MM.1S (cell line): ENCODE results near the gene LGR4.

Experiments used
- DNase-seq: peaks from one replicate; pipeline ENCODE4 v3.0.0-alpha.2; 2015
- H2AFZ ChIP-seq: fragments of 300-600 bp; sonication (generic); 2 replicates; pipeline ENCODE4 v1.6.0; 2016; ENCODE audit warnings: antibody characterized with exemption, low read length
- H3F3A ChIP-seq: fragments of 300-600 bp; sonication (generic); 2 replicates; pipeline ENCODE4 v1.6.1; 2016; ENCODE audit warnings: mild to moderate bottlenecking, antibody characterized with exemption, low read length, moderate library complexity, mixed read lengths; ENCODE audit not compliant: insufficient read depth
- H3K27ac ChIP-seq: fragments of 300-600 bp; sonication (generic); 2 replicates; pipeline ENCODE4 v1.5.1; 2016; ENCODE audit warnings: mild to moderate bottlenecking, low read length
- H3K27me3 ChIP-seq: fragments of 300-600 bp; sonication (generic); replicated peaks from 2 replicates; pipeline ENCODE4 v1.6.0; 2016; ENCODE audit warnings: low read length; ENCODE audit not compliant: insufficient read depth
- H3K36me3 ChIP-seq: fragments of 300-600 bp; sonication (generic); replicated peaks from 2 replicates; pipeline ENCODE4 v1.6.1; 2016; ENCODE audit warnings: mild to moderate bottlenecking, low read length, mixed read lengths; ENCODE audit not compliant: insufficient read depth
- H3K4me1 ChIP-seq: fragments of 300-600 bp; sonication (generic); 2 replicates; pipeline ENCODE4 v1.6.1; 2016; ENCODE audit warnings: low read length, mixed read lengths
- H3K4me2 ChIP-seq: fragments of 300-600 bp; sonication (generic); 2 replicates; pipeline ENCODE4 v1.6.0; 2016; ENCODE audit warnings: low read depth, low read length
- H3K4me3 ChIP-seq: fragments of 300-600 bp; sonication (generic); 2 replicates; pipeline ENCODE4 v1.5.1; 2016; ENCODE audit warnings: low read length, mixed read lengths
- H3K79me2 ChIP-seq: fragments of 300-600 bp; sonication (generic); 2 replicates; pipeline ENCODE4 v1.6.1; 2016; ENCODE audit warnings: mixed run types, low read length, mixed read lengths
- H3K9ac ChIP-seq: fragments of 300-600 bp; sonication (generic); 2 replicates; pipeline ENCODE4 v1.6.1; 2016; ENCODE audit warnings: low read length, mixed read lengths
- H3K9me2 ChIP-seq: fragments of 300-600 bp; sonication (generic); replicated peaks from 2 replicates; pipeline ENCODE4 v1.6.1; 2016; ENCODE audit warnings: mild to moderate bottlenecking, low read length, mixed read lengths; ENCODE audit not compliant: insufficient read depth
- H3K9me3 ChIP-seq: fragments of 300-600 bp; sonication (generic); replicated peaks from 2 replicates; pipeline ENCODE4 v1.6.1; 2016; ENCODE audit warnings: mild to moderate bottlenecking, low read length, mixed read lengths; ENCODE audit not compliant: insufficient read depth
- H4K20me1 ChIP-seq: fragments of 300-600 bp; sonication (generic); 2 replicates; pipeline ENCODE4 v1.6.1; 2016; ENCODE audit warnings: mild to moderate bottlenecking, low read length, moderate library complexity, mixed read lengths; ENCODE audit not compliant: insufficient read depth
- EZH2 ChIP-seq: fragments of 300-600 bp; sonication (generic); optimal IDR thresholded peaks from 2 replicates; pipeline ENCODE3; 2017; ENCODE audit warnings: low read depth, mild to moderate bottlenecking, antibody characterized with exemption, low read length, mixed read lengths
- EZH2phosphoT487 ChIP-seq: fragments of 300-600 bp; sonication (generic); IDR thresholded peaks from 2 replicates; pipeline ENCODE4 v1.6.1; 2018; ENCODE audit warnings: antibody characterized with exemption, low read length
- TF ChIP-seq, protein P1 (sequence below): fragments of 300-600 bp; sonication (generic); IDR thresholded peaks from 2 replicates; pipeline ENCODE4 v1.5.1; 2016; ENCODE audit warnings: antibody characterized with exemption, low read length, mixed read lengths

LGR4 gene

DNA sequence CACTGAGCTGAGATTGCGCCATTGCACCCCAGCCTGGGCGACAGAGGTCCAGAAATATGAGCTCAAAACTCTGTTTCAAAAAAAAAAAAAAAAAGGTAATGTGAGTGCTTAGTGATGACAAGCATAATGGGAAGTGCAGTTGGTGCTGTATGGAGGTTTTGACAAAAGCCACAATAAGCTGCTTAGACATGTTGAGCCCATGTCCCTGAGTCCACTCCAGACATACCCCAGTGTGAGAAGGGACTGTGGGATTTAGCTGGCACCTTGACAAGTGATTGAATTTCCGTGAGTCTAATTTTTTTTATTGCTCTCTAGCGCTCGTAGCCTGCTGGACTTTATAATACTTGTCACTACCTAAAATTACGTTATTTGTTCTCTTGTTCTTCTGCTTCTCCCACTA lies 15.1 kb upstream of the LGR4 start:
- TF ChIP-seq EZH2phosphoT487, result no peak
- TF ChIP-seq, protein P1, sequence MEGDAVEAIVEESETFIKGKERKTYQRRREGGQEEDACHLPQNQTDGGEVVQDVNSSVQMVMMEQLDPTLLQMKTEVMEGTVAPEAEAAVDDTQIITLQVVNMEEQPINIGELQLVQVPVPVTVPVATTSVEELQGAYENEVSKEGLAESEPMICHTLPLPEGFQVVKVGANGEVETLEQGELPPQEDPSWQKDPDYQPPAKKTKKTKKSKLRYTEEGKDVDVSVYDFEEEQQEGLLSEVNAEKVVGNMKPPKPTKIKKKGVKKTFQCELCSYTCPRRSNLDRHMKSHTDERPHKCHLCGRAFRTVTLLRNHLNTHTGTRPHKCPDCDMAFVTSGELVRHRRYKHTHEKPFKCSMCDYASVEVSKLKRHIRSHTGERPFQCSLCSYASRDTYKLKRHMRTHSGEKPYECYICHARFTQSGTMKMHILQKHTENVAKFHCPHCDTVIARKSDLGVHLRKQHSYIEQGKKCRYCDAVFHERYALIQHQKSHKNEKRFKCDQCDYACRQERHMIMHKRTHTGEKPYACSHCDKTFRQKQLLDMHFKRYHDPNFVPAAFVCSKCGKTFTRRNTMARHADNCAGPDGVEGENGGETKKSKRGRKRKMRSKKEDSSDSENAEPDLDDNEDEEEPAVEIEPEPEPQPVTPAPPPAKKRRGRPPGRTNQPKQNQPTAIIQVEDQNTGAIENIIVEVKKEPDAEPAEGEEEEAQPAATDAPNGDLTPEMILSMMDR, result no peak
- no peak for TF ChIP-seq EZH2
- Histone ChIP-seq H3K4me3 (no peak overlapping the region), H3K9me3 (no peaks in the 10 kb centered on the region), H3K27me3 (no peaks in the 10 kb centered on the region), H2AFZ (no peak overlapping the region), H3K4me1 (no peaks in the 10 kb centered on the region), H3K79me2 (no peaks in the 10 kb centered on the region), H3F3A (no peaks in the 10 kb centered on the region), H3K9me2 (no peaks in the 10 kb centered on the region), H3K27ac (no peak overlapping the region), H3K36me3 (no peaks in the 10 kb centered on the region; the same call in 1 of the 2 replicates), H4K20me1 (no peaks in the 10 kb centered on the region), H3K4me2 (no peak overlapping the region), H3K9ac (no peak overlapping the region)
- no peak for DNase-seq

DNA sequence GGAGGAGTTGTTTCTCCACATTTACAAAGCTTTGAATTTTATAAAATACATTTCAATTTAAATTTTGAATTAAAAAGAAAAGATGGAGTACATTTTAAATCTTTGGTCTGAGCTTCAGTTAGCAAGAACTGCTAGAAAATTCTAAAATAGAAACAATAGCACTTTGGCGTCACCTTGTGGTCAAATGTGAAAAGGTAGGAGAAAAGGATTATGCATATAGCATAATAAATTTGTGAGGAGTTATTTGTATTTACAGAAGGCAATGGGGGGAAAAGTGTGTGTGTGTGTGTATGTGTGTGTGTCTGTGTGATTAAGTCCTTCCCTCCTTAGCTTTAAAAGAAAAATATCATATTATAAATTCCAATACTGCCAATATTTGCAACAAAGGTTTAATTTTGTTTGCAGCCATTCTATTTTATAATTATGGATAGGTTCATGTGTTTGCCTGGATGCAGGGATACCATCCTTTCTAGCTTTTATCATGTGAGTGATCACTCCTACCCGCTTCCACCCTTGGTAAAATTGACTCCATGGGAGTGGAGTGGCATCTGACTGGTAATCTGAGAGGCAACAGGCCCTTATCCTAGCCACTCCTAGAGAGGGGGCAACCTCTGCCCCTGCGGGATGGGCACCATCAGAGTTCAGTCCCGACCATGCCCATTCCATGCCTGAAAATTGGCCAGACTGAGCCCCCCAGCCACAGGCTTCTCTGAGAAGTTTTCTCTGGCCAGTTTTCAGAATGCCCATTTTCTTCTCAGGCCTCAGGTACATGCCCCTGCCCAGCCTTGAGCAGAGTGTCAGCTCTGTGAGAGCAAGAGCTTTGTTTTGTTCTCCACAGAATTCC lies 13.6 kb upstream of the LGR4 start:
- Histone ChIP-seq H3F3A (no peaks in the 10 kb centered on the region), H3K9me3 (no peaks in the 10 kb centered on the region), H3K9ac (no peak overlapping the region), H3K4me3 (no peak overlapping the region), H3K27ac (no peak overlapping the region), H3K36me3 (no peaks in the 10 kb centered on the region), H3K4me2 (no peak overlapping the region), H3K4me1 (no peaks in the 10 kb centered on the region), H3K9me2 (no peaks in the 10 kb centered on the region), H3K27me3 (no peaks in the 10 kb centered on the region), H3K79me2 (no peaks in the 10 kb centered on the region), H2AFZ (no peak overlapping the region), H4K20me1 (no peaks in the 10 kb centered on the region)
- peak; percentile 60 for DNase-seq
- TF ChIP-seq EZH2 (no peak), EZH2phosphoT487 (no peak)
- TF ChIP-seq, protein P1, result peak; percentile 83

DNA sequence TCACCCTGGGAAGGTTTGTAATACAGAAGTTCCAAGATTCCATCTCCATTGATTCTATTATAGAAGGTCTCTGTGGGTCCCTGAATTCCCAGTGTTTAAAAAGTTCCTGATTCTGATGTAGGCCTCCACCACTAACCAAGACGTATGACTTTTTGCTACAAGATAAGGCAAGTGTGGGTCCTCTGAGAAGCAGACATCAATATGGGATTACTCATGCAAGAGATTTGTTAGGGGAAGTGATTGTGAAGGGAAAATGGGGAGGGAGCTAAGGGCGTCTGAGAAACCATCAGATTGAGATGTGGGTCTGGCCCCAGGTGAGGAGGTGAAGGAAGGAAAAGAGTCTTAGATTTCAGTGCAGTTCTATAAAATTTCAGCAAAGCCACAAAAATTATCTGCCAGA lies 10.2 kb upstream of the LGR4 start:
- H2AFZ ChIP-seq, result no peak overlapping the region
- H3F3A ChIP-seq, result no peaks in the 10 kb centered on the region

More for the DNA sequence above, 10.2 kb upstream of the LGR4 start:
- no peaks in the 10 kb centered on the region for H3K79me2 ChIP-seq
- no peak overlapping the region for H3K27ac ChIP-seq
- no peaks in the 10 kb centered on the region for H3K9me3 ChIP-seq
- no peak overlapping the region for H3K4me2 ChIP-seq
- H3K9ac ChIP-seq, result no peak overlapping the region
- no peaks in the 10 kb centered on the region for H4K20me1 ChIP-seq
- H3K4me3 ChIP-seq, result no peak overlapping the region
- no peaks in the 10 kb centered on the region for H3K36me3 ChIP-seq
- DNase-seq, result no peak
- H3K4me1 ChIP-seq, result no peaks in the 10 kb centered on the region
- no peaks in the 10 kb centered on the region for H3K9me2 ChIP-seq
- no peaks in the 10 kb centered on the region for H3K27me3 ChIP-seq
- no peak for TF ChIP-seq EZH2phosphoT487
- no peak for TF ChIP-seq EZH2
- TF ChIP-seq, protein P1, result no peak
